HG03060 (cell line): ENCODE measurements around the gene NR1H3.

ENCODE experiments used
- ATAC-seq: cut with Tn5 transposase; IDR thresholded peaks from one replicate; pipeline ENCODE4 v1.9.1; 2021; ENCODE audit warnings: low read depth, moderate number of reproducible peaks; ENCODE audit not compliant: unreplicated experiment

Gene NR1H3

DNA sequence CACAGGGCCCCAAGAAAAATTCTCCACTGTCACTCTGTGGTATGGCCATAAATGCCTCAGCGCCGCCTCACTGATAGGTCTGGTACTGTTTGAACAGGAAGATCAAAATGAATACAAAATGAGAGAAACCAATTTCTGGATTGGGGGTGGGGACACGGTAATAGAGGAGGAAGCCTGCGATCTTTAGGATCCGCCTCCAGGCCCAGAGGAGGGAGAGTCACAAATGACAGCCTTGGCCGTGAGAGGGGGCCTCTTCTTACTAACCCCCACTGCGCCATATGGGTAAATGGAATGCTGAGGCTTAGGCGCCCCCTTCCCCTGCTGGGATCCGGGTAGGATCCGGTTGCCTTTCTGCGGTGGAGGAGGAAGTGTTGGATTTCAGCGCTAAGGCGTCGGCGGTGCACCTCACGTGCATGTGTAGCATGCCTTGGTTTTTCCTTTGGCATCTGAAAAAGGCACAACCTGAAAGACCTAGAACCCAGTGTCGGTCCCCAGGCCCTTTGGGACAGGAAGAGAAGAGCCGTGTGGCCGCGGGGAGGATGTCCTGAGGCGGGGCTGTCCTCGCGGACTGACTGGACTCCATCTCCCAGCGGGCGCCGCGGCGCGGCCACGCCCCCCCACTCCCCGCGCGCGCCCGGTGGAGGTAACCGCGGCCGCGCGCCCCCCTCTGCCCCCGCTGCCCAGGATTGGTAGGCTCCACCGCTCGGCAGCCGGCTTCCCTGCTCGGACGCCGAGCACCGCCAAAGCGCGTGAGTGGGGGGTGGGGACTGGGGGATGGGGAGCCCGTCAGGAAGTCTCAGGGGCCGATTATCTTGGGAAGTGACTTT is 11.4 kb downstream of the NR1H3 start:
- ATAC-seq, result peak; percentile 26

- peak; percentile 56 for ATAC-seq
Observed at GRCh38 chr11:47269829-47270305, 12.1 kb downstream of the NR1H3 start, which contains the start of gene MADD. Gene MADD (plus strand): TSS chr11:47270133.

DNA sequence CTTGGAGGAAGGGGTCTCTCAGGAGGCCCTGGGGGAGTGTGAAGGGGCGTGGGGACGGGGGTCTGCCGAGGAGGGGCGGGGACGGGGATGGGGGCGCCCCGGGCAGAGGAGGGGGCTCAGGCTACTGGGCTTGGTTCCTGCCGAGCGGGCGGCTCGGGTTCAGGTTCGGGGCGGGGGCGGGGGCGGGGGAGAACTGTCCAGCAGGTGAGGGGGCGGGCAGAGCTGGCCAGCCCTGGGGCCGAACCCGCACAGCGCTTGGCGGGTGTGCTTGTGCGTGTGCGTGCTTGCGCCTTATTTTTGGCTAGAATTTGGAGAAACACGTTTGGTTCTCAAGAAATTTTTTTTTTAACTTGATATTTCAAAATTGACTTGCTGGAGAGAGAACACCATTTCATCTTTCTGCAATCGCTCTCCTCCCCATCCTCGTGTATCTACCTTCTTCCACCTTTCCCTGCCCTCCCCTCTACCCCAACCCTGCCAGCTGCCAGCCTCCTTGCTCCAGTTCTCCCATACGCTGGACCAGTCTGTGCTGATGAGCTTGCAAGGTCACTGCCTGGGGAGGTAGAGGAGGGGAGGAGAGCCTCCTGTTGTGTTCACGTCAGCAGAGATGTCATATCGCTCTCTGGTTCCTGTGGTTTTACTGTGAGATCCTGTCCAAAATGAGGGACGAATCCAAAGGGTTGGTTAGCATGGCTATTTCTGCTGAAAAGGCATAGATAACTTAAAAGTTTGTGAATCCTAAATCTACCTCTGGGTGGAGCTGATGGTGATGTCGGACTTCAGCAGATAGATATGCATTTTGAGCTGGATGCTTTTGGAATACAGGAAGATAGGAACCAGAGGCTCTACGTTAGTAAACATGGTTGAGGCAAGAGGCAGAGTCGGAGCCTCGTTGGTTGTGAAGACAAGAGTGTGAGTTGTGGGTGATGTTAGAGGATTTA is 12.8 kb downstream of the NR1H3 start:
- ATAC-seq, result no peak

GRCh38 chr11:47271328-47271727 is 13.5 kb downstream of the NR1H3 start:
- no peak for ATAC-seq

DNA sequence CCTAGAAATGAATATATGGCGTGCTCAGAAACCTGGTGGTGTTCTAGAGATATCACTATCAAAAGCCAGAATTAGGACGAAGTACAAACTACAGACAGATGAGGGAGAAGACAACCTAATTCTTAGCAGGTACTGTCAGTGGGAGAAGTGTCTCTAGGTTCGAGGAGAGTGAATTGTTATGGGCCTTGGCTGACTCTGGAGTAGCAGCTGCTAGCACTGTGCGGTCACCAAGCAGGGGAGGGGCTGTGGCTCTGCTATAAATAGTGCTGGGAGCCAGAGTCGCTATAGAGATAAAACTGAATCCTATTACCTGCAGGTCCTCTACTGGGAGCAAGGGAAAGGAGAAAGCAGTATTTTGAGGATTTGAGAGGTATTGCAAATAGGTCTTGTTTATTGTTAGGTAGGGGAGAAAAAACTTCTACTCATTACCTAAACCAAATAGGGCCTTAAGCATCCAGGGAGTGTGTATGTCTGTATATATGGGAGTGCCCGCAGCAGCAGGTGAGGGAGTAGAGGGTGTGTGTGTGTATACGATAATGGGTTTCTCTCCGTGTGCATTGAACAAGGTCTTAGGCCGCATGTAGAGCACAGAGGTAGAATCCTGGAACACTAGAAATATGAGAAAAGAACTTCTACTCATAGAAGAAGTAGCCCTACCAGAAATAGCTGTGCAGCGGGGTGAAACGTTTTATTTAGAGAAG is 14.3 kb downstream of the NR1H3 start:
- ATAC-seq, result no peak

- no peak for ATAC-seq
Observed at GRCh38 chr11:47272706-47273105, 14.9 kb downstream of the NR1H3 start.

DNA sequence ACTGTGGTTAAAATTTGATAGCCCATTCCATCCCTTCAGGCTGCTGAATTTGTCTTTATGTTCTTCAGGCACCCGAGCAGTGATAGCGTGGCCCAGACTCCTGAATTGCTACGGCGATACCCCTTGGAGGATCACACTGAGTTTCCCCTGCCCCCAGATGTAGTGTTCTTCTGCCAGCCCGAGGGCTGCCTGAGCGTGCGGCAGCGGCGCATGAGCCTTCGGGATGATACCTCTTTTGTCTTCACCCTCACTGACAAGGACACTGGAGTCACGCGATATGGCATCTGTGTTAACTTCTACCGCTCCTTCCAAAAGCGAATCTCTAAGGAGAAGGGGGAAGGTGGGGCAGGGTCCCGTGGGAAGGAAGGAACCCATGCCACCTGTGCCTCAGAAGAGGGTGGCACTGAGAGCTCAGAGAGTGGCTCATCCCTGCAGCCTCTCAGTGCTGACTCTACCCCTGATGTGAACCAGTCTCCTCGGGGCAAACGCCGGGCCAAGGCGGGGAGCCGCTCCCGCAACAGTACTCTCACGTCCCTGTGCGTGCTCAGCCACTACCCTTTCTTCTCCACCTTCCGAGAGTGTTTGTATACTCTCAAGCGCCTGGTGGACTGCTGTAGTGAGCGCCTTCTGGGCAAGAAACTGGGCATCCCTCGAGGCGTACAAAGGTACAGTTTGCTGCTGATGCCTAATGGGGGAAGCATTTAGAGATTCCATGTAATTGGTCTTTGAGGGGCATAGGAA is 16.9 kb downstream of the NR1H3 start:
- no peak for ATAC-seq

DNA sequence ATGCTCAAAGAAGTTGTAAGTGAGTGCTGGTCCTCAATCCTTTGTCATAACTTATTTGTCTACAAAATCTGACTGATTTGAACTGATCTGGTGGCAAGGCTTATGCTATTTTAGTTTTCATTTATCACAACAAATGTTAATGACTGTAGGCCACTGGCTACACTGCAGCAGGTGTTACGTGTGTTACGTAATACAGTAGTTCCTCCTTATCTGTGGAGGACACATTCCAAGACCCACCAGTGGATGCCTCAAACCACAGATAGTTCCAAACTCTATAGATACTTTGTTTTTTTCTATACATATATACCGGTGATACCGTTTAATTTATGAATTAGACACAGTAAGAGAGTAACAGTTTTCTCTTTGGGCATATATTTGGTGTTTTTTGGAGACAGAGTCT is 19.1 kb downstream of the NR1H3 start:
- ATAC-seq, result no peak

DNA sequence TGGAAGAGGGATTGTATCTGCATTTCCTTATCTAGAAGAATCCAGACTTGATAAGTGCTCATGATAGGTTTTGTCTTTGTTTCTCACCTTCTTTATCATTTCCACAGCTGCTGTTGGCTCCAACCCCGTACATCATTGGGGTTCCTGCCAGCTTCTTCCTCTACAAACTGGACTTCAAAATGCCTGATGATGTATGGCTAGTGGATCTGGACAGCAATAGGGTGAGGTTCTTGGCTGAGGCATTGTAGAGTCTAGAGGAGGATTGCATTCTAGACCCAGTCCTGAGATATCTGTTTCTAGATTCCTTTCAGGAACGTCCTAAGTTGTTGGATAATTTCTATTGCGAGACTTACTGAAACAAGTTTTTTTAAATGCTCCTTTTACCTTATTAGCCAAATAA is 20.3 kb downstream of the NR1H3 start:
- no peak for ATAC-seq

DNA sequence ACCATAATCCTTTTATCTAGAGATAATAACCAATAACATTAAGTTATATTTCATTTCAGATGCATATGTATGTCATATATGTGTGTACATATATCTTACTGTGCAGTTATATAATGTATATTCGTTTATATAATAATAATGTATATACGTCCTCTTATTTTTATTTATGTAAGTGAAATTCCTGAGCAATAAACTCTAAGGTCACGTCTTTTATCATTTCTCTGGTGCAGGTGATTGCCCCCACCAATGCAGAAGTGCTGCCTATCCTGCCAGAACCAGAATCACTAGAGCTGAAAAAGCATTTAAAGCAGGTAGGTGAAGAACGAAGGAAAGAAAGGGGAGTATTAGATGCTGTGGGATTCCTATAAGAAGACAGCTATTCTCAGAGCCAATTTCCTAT is 21.0 kb downstream of the NR1H3 start:
- no peak for ATAC-seq

DNA sequence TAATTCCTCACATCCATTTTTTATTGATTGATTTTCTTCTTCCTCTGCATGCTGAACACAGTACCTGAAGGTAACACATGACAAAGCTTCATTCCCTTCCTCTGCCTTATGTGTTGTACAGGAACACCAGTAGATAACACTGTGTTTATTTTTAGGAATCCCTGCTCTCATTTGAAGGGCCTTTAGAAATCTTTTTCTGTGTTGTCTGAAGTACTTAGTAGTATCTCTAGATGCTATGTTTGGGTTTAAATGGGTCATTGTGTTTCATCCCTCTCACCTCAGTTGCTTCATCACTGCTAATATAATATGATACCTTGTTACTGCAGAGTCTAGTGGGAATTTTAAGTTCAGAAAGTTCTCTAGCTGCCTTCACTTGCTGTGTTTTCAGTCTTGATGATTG is 22.3 kb downstream of the NR1H3 start:
- no peak for ATAC-seq

- no peak for ATAC-seq
Observed at GRCh38 chr11:47280860-47281259, 23.1 kb downstream of the NR1H3 start.

GRCh38 chr11:47282462-47282861 is 24.7 kb downstream of the NR1H3 start:
- ATAC-seq, result no peak

- ATAC-seq, result no peak
Observed at GRCh38 chr11:47284151-47284550, 26.4 kb downstream of the NR1H3 start.

DNA sequence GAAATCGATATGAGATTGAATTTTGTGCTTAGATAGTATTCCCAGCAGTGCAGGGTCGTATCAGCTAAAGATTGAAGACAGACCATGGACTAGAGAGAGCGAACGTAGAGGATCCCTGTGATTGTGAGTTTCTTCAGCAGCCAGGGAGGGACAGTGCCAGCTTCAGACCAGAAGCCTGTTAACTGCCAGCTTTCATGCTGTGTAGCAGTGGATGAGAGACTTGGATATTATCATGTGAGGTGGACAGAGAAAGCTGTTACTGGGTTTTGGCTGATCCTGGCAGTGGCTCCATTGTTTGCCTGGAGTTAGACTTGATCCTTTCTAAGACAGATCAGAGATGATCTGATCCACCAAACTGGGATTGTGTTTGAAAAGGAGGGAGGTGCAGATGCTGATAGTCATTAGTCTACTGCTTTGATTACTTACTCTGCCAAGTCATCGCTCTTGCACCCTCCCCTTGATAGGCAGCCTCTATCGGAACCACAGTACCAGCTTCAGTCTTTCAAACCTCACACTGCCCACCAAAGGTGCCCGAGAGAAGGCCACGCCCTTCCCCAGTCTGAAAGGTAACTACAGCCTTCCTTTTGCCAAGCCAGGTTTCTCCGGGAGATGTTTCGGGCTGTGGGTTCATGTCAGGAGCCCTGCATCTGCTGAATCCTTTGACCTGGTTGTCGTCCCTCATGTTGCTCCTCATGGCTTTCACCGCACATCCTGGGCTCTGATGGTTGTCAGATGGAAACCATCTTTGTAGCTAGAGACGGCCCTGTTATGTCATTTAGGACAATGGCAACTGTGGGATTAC is 28.4 kb downstream of the NR1H3 start:
- ATAC-seq, result no peak

- ATAC-seq, result no peak
Observed at GRCh38 chr11:47288066-47288465, 30.3 kb downstream of the NR1H3 start.

DNA sequence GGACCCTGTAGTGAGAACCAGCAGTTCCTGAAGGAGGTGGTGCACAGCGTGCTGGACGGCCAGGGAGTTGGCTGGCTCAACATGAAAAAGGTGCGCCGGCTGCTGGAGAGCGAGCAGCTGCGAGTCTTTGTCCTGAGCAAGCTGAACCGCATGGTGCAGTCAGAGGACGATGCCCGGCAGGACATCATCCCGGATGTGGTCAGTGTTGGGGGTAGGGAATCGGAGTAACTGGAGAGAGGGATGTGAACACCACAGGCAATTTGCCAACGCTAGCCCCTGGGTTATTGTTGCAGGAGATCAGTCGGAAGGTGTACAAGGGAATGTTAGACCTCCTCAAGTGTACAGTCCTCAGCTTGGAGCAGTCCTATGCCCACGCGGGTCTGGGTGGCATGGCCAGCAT is 32.1 kb downstream of the NR1H3 start:
- no peak for ATAC-seq

GRCh38 chr11:47295385-47295784 is 37.6 kb downstream of the NR1H3 start:
- ATAC-seq, result no peak

- ATAC-seq, result no peak
Observed at GRCh38 chr11:47296045-47296444, 38.2 kb downstream of the NR1H3 start.
